ENCODE measurements around the gene SLC13A3. TPM values are rescaled to one million over a fixed set of nuclear protein-coding genes. Genes with fewer than 3 reads are reported as not detected.

The SLC13A3 gene
- polyA plus RNA-seq, 3 donors: 17.4 to 24.8 (median 19.7) TPM

DNA sequence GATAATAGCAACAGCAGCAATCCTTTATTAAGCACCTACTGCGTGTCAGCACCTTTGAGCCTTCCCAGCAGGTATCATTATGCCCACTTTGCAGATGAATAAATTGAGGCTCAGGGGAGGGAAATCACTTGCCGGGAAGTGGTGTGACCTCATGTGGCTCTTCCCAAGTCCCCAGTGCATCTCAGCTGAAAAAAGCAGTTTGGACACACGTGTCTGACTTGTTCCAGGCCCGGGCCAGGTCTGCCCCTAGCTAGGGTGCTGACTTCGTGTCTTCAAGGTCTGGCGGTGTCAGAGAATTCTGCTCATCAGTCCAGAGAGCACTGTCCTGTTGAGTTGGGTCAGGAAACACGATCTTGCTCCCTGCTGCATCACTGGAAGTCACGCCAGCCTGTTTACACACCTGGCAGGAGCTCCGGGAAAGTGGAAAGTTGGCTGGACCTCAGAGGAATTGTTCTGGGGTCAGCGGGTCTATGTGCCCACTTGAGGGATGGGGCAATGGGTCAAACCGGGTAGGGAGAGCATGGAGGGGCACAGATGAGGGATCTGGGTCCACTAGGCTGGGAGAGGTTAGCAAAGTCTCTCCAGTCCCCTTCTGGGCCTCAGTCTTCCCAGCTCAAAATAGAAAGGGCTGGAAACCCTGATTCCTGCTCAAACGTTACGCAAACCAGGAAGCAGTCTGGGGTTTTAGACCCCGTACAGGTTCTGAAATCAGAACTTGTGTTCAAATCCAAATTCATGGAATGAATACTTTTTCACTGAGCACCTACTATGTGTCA lies 10.5 kb downstream of the SLC13A3 start:
- DNase-seq (ENCODE audit: extremely low read depth in 1 of 11, low read depth in 9 of 11, low spot score in 4 of 11): no peak

DNA sequence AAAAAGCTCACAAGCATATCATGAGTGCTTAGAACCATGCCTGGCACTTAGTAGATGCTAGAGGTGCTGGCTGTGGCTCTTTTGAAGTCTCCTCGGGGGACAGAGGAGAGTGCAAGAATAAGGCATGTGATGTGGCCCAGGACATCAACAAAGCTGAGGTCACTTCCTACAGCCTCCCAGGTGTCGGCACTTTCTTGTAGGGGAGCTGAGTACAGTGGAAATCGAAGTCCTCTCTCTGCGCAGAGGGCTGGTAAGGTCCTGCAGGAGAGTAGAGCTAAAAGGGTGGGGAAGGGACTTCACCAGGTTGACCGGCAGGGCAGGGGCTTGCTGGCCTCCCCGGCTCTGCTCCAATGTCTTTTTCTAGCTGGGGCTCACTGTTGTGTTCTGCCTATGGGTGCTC lies 11.2 kb downstream of the SLC13A3 start:
- DNase-seq (ENCODE audit: extremely low read depth in 1 of 11, low read depth in 9 of 11, low spot score in 4 of 11): no peak

DNA sequence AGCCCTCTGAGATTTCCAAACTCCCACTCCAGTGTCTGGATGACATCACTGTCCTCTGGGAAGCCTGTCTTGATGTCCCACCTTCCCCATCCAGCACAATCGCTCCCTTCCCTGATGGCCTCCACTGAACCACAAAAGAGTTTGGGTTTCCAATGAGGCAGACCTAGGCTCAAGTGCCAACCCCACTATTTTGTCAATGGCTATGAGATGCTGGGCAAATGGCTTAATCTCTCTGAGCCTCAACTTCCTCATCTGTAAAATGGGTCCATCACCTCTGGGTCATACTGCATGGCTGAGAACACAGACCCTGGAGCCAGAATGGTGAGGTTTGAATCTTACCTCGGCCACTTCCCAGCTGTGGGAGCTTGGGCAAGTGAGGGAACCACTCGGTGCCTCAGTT lies 11.7 kb downstream of the SLC13A3 start:
- DNase-seq (ENCODE audit: extremely low read depth in 1 of 11, low read depth in 9 of 11, low spot score in 4 of 11): no peak

DNA sequence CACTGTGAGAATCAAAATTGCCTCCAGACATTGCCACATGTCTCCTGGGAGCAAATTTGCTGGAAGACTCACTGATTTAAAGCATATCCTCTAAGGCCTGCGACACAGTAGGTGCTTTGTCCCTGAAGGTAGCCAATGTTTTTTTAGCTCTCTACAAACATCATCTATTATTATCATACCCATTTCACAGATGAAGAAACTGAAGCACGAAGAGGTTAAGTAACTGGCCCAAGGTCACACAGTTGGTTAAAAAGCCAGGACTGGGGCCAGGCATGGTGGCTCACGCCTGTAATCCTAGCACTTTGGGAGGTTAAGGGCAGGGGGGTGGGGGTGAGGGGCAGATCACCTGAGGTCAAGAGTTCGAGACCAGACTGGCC lies 12.4 kb downstream of the SLC13A3 start:
- DNase-seq (ENCODE audit: extremely low read depth in 1 of 11, low read depth in 9 of 11, low spot score in 4 of 11): no peak

DNA sequence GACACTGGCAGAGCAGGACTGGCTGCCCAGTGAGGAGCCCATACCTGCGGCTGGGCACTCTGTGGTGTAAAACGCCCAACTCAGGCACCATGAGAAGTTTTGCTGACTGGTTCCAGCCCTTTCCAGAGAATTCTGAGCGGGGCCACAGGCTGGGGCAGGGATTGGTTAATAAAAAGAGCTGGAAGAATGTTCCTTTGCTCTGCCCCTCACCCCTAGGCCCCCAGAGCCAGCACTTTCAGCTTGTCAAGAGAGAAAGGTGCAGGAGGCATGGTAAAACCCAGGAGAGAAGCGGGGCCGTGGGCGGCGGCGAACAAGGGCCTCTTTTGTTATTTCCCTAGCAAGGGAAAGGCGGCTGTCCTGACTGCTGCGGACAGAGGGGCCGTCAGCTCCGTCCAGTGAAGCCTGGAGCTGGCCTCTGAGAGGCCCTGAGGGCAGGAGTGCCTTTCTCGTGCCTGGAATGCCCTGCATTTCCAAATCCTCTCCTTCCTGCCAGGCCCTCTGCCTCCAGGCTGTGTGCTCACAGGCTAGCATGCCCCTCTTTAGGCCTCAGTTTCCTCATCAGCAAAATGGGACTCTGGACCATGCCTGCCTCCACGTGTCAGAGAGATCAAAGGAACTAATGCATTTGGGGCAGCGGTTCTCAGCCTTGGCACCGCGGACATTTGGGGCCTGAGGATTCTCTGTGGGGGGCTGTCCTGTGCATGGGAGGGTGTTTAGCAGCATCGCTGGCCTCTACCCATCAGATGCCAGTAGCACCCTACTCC lies 12.9 kb downstream of the SLC13A3 start:
- DNase-seq (ENCODE audit: extremely low read depth in 1 of 11, low read depth in 9 of 11, low spot score in 4 of 11): no peak

DNA sequence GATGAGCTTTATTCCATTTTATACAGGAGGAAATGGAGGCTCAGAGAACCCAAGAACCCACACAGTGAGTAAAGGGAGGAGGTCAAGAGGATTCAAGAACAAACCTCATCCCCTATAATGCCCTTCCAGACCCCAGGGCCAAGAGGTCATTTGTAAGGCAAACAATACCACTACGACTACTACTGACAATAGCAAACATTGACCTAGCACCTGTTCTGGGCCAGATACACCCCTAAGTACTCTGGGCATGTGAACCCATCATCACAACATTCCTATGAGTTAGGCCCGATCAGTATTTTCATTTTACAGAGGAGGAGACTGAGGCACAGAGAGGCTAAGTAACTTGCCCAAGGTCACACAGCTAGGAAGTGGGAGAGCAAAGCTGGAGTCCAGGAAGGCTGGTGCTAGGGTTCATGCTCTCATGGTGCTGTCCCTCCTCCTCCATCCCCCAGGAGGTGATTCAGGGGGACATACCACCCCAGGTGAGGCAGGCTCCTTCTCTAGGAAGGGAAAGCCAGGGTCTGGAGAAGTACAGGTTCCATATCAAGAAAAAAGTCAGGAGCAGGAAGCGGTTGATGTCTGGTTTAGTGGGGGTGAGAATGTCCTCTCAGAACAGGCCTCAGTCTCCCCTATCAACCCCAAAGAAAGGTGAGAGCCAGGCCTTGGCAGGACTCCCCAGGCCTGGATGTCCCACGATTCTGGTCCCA lies 13.7 kb downstream of the SLC13A3 start:
- no peak for DNase-seq (ENCODE audit: extremely low read depth in 1 of 11, low read depth in 9 of 11, low spot score in 4 of 11)

DNA sequence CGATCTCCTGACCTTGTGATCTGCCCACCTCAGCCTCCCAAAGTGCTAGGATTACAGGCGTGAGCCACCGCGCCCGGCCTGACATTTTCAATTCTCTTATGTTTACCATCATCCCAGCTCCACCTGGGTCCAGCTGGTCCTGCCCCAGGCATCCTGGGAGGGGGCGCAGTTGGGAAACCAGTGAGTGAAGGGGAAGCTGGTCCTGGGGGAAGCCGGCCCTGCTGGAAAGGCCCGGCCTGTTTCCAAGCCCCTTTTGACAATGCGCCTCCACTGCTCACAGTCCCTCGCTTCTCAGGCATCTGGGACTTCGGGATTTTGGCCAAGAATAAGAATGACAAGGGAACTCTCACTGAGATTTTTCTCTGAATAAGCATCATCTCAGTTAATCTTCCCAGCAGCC lies 14.2 kb downstream of the SLC13A3 start:
- DNase-seq (ENCODE audit: extremely low read depth in 1 of 11, low read depth in 9 of 11, low spot score in 4 of 11): no peak

DNA sequence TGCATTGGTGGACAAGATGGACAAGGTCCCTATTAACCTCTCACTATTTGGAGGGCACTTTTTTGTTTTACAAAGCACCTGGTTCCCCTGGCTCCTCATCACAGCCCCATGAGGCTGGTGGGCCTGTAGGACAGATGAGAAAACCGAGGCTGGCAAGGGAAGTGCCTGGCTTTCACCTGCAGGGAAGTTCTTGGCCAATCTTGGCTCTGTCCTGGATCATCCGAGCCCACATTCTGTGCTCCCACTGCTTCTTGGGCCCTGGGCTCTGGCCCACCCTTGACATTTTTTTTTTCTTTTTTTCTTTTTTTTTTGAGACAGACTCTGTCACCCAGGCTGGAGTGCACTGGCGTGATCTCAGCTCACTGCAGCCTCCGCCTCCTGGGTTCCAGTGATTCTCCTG lies 14.7 kb downstream of the SLC13A3 start:
- no peak for DNase-seq (ENCODE audit: extremely low read depth in 1 of 11, low read depth in 9 of 11, low spot score in 4 of 11)

DNA sequence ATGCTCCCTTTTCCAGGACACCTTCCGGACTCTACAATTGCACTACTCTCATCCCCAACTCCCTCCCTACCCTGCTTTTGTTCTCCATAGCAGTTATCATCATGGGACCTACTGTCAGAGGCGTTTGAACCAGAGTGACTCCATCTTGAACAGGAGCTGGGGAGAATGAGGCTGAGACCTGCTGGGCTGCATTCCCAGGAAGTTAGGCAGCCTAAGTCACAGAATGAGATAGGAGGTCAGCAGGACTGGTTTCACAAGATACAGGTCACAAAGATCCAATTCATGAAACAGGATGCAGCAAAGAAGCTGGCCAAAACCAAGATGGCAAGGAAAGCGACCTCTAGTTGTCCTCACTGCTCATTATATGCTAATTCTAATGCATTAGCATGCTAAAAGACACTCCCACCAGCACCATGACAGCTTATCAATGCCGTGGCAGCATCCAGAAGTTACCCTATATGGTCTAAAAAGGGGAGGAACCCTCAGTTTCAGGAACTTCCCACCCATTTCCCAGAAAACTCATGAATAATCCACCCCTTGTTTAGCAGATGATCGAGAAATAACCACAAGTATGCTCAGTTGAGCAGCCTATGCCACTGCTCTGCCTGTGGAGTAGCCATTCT lies 15.6 kb downstream of the SLC13A3 start:
- DNase-seq (ENCODE audit: extremely low read depth in 1 of 11, low read depth in 9 of 11, low spot score in 4 of 11): no peak

DNA sequence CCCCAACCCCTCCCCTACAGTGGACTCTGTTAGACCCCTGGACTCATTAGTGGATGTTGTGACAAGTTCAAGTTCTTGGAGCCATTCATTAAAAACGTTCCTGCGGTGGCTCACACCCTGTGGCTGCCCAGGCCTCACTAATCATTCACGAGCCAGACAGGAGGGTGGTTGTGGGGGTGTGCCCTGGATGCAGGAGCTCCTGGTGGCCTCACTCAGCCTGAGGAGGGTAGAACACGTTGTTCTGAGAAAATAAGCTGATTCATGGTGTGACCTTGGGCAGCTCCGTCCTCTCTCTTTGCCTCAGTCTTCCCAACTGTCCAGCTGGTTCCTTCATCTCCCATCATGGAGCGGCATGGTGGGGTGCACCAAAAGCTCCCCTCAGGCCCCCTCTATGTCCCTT lies 16.7 kb downstream of the SLC13A3 start:
- DNase-seq (ENCODE audit: extremely low read depth in 1 of 11, low read depth in 9 of 11, low spot score in 4 of 11): peak in 1 of 11 donors; percentile 54

DNA sequence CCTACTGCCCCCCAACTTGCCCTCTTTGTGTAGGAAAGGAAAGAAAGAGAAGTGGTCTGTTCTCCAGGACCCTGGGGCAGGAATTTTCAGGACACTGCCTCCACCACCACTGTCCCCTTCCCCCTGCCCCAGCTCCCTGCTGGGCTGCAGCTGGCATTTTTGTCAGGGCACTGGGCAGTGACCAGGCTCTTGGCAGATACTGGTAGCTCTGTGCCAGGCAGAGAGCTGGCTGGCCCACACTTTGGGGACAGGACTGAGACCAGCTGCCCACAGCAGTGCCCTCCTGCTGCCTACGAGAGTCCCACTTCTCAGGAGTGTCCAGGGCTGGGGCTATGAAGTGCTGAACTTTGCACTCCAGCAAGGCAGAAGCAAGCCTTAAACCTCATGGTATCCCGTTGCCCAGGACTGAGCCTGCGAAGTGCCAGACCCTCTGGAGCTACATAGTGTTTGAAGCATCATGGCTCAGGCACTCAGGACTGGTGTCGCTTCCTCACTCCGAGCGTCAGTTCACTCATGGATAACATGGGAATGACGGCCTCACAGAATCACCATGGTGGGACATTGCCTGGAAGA lies 19.3 kb downstream of the SLC13A3 start:
- no peak for DNase-seq (ENCODE audit: extremely low read depth in 1 of 11, low read depth in 9 of 11, low spot score in 4 of 11)

DNA sequence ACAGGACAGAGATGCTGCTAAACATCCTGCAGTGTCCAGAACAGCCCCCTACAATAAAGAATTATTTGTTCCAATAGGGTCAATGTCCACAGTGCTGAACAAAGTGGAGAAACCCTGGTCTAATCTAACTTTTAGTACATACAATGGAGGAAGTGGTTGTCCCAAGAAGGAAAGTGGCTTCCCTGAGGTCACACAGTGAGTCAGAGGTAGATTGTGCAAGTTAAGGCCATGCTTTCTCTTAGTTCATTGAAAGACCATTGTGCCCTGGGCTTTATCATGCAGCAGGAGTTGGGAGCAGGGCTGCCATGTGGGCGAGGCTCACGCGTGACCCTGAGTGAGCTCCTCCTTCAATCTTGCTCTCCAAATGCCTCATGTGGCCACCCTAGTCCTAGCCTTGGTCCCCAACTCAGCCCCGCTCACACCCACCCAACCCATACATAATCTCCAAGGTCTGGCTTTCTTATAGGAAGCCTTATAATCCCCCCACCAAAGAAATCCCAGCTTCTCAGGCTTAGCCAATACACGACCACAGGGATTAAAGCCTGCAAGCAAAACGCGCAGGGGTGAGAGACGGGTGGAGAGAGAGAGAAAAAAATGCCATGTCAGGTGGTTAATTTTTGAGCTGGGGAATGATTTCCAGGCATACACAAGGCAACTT lies 19.9 kb downstream of the SLC13A3 start:
- no peak for DNase-seq (ENCODE audit: extremely low read depth in 1 of 11, low read depth in 9 of 11, low spot score in 4 of 11)

DNA sequence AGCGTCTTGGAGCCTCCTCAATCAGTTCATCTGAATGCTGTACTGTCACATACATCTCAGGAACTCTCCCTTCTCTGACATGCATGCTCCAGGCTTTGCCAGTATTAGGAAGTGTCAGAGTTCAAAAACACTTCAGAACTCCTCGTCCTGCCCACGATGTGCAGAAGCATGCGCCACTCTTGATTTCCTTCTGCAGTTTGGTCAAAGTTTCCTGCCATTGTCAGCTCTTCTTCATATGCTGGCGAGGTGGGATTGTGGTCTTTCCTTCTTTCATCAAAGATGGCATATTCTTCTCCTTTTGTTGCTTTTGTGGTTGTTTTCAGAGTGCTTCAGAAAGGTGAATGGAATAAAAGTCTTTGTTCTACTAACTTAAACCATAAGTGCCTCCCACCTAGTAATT lies 21.0 kb downstream of the SLC13A3 start:
- no peak for DNase-seq (ENCODE audit: extremely low read depth in 1 of 11, low read depth in 9 of 11, low spot score in 4 of 11)

DNA sequence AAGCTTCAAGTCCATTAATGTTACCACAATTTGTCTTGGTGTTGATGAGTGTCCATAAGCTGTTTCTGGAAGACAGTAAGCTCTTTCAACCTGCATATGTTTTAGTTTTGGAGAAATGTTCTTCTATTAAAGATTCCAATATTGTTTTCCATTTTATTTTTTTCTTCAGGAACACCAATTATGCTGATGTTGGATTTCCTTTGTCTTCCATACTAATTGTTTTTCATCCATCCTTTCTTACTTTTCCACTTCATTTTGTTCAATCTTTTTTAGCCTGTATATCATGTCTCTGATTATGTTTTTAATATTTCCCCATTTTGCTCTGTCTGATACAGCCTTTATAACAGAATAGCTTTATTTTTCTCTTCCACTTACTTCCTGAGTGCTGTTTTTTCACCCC lies 21.9 kb downstream of the SLC13A3 start:
- no peak for DNase-seq (ENCODE audit: extremely low read depth in 1 of 11, low read depth in 9 of 11, low spot score in 4 of 11)

DNA sequence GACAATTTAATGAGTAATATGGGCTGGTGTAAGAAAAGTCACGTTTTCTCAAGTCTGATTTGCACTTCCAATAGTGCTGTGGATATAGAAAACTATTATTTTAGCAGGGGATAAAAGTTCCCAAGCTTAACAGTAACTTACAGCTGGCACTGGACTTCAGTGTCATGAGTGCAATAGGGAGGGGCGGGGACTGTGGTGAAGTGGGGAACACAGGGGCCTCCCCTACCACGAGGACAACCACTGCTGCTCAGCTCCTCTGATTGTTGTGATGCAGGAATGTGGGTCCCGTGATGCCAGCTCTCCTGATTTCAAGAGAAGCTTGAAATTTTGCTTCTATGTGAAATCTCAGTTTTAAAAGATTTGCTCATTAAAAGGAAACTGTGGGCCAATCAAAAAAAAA lies 24.0 kb downstream of the SLC13A3 start:
- no peak for DNase-seq (ENCODE audit: extremely low read depth in 1 of 11, low read depth in 9 of 11, low spot score in 4 of 11)

DNA sequence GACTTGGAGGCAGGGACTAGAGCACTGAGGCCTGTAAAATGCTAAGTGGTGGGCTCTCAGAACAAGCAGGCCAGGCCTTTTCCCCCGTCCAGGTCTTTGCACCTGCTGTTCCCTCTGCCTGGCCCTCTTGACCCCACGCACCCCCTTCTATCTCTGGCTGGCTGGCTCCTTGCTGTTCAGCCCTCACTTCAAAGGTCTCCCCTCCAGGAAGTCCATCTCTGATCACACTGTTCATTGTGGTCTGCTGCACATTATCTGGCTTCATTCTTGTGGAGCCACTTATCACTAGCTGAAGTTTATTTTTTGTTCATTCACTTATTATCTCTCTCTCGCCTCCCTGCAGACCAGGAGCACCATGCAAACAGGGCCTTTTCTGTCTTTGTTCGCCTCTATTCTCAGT lies 24.5 kb downstream of the SLC13A3 start:
- no peak for DNase-seq (ENCODE audit: extremely low read depth in 1 of 11, low read depth in 9 of 11, low spot score in 4 of 11)

DNA sequence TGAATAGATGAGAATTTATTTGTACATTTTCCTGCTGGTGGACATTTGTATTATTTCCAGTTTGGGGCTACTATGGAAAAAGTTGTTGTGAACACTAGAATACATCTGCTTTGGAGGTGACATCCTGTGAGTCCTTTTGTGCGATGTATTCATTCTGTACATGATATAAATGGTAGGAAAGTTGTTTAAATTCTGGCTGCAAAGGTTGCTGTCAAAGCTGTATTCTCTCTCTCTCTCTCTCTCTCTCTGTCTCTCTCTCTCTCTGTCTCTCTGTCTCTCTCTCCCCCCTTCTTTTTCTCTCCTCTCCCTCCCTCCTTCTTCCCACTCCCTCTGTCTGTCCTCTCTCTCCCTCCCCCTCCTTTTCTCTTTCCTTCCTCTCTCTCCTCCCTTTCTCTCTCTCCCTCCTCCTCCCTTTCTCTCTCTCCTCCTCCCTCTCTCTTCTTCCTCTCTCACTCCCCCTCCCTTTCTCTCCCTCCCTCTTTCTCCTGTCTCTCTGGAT lies 25.3 kb downstream of the SLC13A3 start:
- no peak for DNase-seq (ENCODE audit: extremely low read depth in 1 of 11, low read depth in 9 of 11, low spot score in 4 of 11)

DNA sequence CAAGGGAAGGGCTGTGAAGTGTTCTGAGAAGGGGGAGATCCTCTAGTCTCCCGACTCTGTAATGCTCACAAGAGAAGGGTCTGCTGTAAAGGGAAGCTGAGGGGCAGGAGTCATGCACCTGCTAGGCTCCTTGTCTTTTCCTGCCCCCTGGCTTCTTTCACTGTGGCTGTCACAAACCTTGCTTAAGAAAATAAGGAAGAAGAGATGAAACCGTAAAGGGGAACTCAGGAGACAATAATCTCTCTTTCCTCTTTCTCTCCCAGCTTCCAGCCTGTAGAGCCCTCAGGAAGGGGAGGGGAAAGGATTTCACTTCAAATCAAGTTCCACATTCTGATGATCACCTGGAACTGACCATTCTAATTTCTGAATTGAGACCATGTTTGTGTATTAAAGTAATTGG lies 26.3 kb downstream of the SLC13A3 start:
- no peak for DNase-seq (ENCODE audit: extremely low read depth in 1 of 11, low read depth in 9 of 11, low spot score in 4 of 11)

DNA sequence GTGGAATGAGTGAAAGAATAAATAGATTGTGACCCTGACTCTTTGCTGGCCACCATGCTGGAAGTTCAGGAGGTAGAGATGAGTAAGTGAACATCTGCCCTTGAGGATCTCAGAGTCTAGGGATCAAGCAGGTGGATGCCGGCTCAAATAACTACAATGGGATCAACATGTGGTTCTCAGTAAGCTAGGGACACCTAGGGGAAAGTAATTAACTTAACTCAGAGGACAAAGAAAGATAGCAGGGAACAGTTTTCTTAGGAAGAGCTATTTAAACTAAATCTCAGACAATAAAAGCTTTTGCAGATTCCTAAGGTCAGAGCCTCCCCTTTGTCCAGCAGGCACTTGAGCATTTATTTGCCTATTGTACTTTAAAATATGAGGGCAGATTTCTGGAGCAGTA lies 29.1 kb downstream of the SLC13A3 start:
- DNase-seq (ENCODE audit: extremely low read depth in 1 of 11, low read depth in 9 of 11, low spot score in 4 of 11): no peak
